Renal cortex interstitium (tissue), 11 donors: ENCODE data around the gene MINDY4B. TPM values are rescaled to one million over a fixed set of nuclear protein-coding genes. Genes with fewer than 3 reads are reported as not detected.
A peak's percentile ranks its signal among the peaks of the same experiment; 100 is the strongest.
"Not testable (repeated sequence)": the region's sequence is repeated elsewhere in the genome, so short reads cannot be mapped to it uniquely, and the experiment has no call there.

Experiments
- DNase-seq, 11 donors: peaks; one replicate each; pipeline ENCODE4 v3.0.0-alpha.2; 2013; ENCODE audit warnings: low read depth in 9 of 11, low spot score in 4 of 11; ENCODE audit errors: extremely low read depth in 1 of 11
- polyA plus RNA-seq, 3 donors: library from polyadenylated mRNA; unstranded; fragments of 120-200 nt; gene quantifications; one replicate each; pipeline ENCODE4 v1.2.1, GENCODE V29; 2013; ENCODE audit not compliant: insufficient read length in 3 of 3

Gene MINDY4B
- polyA plus RNA-seq, 3 donors: not detected

- DNase-seq: no peak
Measured at GRCh38 chr3:150867434-150867833, 37.8 kb downstream of the MINDY4B start.

DNA sequence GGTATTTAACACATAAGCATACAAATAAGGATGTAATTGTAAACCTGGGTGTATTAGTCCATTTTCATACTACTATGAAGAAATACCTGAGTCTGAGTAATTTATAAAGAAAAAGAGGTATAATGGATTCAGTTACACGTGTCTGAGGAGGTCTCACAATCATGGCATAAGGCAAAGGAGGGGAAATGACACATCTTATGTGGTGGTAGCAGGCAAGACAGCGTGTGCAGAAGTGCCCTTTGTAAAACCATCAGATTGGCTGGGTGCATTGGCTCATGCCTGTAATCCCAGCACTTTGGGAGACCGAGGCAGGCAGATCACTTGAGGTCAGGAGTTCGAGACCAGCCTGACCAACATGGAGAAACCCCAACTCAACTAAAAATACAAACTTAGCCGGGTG lies 41.3 kb downstream of the MINDY4B start:
- not testable (repeated sequence) for DNase-seq

GRCh38 chr3:150861851-150862250 lies 43.4 kb downstream of the MINDY4B start:
- no peak for DNase-seq

DNA sequence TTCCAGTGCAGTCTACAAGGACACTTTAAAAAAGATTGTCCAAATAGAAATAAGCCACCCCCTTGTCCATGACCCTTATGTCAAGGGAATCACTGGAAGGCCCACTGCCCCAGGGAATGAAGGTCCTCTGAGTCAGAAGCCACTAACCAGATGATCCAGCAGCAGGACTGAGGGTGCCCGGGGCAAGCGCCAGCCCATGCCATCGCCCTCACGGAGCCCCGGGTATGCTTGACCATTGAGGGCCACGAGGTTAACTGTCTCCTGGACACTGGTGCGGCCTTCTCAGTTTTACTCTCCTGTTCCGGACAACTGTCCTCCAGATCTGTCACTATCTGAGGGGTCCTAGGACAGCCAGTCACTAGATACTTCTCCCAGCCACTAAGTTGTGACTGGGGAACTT lies 47.3 kb downstream of the MINDY4B start:
- DNase-seq: not testable (repeated sequence)

DNA sequence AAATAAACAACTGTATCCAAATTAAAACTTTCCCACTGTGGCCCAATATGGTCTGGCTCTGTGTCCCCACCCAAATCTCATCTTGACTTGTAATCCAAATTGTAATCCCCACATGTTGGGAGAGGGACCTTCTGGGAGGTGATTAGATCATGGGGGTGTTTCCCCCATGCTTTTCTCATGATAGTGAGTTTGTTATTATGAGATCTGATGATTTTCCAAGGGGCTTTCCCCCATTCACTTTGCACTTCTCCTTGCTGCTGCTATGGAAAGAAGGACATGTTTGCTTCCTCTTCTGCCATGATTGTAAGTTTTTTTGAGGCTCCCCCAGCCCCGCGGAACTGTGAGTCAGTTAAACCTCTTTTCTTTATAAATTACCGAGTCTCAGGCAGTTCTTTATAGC lies 55.0 kb downstream of the MINDY4B start:
- DNase-seq: no peak

DNA sequence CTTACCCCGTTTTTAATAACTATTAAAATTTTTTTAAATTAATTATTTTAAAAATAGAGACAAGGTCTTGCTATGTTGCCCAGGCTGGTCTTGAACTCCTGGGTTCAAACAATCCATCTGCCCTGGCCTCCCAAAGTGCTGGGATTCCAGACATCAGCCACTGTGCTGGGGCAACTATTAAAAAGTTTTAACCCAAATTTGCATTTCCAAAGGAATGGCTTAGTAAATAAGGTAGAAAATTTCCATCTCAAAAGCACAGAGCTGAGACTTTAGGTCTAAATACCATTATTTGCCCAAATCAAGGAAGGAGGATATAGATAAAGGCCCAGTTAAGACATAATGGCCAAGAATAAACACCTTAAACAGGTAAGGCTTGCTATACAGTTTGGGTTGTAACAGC lies 56.4 kb downstream of the MINDY4B start:
- DNase-seq: no peak

- no peak for DNase-seq
Measured at GRCh38 chr3:150847433-150847832, 57.8 kb downstream of the MINDY4B start.

DNA sequence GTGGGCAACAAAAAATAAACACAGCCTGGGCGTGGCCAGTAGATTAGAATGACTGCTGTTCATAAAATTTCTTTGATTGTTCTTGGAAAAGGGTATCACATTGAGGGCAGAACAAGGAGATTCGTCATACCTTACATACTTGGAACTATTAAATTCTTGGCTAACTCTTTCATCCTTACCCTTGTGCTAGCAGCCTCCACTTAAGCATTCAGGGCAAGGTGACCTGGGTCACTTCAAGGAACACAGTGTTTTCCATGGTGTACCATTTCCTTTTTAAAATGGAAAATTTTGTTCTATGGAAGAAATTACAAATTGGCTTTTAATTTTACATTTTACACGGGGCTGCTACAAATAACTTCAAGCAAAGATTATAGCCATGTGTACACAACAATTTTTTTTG lies 60.8 kb downstream of the MINDY4B start:
- DNase-seq: no peak

- DNase-seq: no peak
Measured at GRCh38 chr3:150843241-150843640, 62.0 kb downstream of the MINDY4B start.

DNA sequence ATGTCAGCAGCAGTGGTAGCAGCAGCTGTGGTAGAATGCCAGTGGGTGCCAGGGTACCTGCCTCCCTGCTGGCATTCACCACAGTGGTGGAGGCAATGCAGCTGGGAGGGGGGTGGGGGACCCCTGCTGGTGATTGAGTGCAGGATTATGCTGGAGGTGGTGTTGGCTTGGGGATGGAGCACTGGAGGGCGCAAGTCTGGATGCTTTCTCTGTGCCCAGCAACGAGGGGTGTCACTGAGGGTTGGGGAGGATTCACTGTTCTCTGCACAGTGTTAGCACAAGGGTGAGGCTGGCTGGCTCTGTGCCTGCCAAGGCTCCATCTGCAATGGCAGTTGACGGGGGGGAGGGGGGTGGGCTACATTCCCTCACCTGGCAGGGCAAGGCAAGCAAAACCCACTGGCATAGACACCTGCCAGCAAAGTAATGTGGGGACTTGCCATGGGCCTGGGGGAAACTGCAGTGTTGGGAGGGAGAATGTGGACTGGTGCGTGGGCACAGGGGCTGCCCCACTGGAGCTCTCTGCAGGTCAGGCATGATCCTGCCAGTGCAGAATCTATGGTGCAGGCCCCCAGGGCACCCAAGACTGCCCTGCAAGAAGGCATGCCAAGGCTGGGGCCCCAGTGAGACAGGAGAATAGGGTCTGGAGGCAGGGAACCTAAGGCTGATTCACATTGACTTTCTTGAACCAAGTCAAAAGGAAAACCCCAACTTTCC lies 64.3 kb downstream of the MINDY4B start:
- DNase-seq: no peak

DNA sequence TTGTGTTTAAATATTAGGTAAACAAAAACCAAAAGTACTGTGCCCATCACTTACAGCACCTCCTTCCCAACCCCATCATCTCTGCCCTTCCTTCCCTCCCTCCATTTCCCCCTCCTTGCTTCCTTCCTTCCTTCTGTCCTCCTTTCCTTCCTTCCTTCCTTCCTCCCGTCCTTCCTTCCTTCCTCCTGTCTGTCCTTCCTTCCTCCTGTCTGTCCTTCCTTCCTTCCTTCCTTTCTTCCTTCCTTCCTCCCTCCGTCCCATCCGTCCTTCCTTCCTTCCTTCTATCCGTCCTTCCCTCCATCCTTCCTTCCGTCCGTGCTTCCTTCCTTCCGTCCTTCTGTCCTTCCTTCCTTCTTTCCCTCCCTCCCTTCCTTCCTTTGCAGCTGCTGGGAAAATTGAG lies 74.5 kb downstream of the MINDY4B start:
- no peak for DNase-seq

- no peak for DNase-seq
Measured at GRCh38 chr3:150830094-150830681, 75.1 kb downstream of the MINDY4B start.

DNA sequence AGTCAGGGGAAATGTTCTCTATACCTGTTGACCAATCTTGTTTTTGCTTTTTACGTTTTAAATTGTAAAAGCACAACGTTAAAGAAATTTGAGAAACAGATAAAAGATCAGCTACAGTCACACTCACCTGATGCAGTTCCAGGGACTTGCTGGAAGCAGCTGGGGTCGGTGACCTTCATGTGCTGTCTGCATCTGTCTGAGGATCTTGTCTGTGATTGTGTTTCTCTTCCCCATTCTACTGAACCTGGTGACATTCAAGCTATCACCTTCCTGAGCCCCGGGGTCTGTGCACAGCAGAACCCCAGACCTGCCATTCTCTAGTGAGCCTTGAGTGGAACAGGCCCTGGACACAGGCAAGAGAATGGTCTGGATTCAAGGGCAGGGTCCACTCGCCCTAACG lies 75.8 kb downstream of the MINDY4B start:
- DNase-seq: no peak

- DNase-seq: peak in 3 of 11 donors; percentile 3 to 7 (median 6)
Measured at GRCh38 chr3:150828997-150829396, 76.2 kb downstream of the MINDY4B start.

DNA sequence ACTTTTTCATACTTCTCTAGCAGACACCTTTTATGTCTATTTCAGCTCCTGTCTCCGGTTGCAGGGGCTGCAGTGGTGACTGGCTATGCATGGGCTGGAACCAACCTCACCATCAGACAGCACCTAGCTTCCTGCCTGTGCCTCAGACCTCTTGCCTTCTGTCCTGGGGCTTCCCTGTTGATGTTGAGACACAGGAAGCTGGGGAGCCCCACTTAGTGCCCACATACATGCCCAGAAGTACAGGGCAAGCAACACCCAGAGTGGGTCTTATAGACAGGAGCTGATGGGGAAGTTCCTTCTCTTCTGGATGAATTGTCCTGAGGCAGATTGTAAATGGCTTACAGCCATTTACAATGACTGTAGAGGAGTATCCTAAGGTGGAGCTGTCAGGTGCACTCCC lies 77.0 kb downstream of the MINDY4B start:
- DNase-seq: no peak

- no peak for DNase-seq
Measured at GRCh38 chr3:150826466-150827282, 78.6 kb downstream of the MINDY4B start.

- DNase-seq: no peak
Measured at GRCh38 chr3:150825916-150826377, 79.3 kb downstream of the MINDY4B start.

DNA sequence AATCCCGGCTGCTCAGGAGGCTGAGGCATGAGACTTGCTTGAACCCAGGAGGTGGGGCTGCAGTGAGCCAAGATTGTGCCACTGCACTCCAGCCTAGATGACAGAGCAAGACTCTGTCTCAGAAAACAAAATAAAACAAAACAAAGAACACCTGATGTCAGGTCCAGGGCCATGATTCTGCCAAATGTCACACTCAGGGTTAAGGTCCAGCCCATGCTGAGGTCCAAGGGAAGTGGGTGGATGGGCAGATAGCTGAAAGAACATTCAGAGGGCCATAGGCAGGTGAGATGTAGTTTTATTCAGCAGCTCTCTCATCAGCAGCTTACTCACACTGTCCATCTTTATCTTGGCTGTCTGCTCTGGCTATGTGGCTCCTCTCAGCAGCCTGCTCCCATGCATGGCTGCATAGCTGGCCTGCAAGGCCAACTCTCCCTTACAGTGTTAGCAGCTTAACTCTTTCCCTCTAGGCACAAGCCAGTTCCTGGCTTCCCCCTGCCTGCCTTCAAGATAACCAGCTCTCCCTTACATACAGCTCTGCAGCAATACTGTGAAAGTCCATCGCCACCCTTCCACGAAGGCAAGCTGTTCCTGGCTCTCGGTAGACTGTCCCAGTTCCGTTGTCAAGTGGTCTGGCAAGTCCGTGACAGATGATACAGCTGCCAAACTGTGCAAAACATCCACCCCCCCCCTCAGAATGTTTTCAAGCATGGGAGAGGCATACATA lies 79.9 kb downstream of the MINDY4B start:
- DNase-seq: no peak

DNA sequence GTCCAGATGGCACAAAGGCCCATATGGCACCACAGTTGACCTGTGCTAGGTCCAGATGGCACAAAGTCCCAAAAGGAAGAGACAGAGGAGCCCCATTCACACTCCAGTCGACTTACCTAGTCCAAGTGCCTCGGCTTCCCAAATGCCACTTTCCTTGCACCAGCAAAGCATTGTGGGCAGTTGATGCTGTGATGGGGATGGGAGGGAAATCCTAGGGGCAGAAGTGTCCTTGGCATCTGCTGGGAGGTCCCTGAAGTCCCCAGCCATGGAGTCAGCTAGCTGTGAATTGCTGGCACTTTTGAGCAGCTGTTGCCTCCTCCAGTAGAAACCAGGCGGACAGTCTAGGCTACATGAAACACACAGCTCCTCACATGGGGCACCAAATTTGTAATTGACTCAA lies 82.0 kb downstream of the MINDY4B start:
- DNase-seq: no peak
